HL-60 (cell line): ENCODE data around the gene NBL1.

Source experiments
- CTCF ChIP-seq: IDR thresholded peaks from one replicate; pipeline ENCODE4 v1.5.1; 2011; ENCODE audit warnings: low read length, control low read depth, inconsistent platforms; ENCODE audit not compliant: insufficient read depth
- GABPA ChIP-seq: IDR thresholded peaks from 2 replicates; pipeline ENCODE4 v1.6.1; 2012; ENCODE audit warnings: low read depth
- POLR2AphosphoS5 ChIP-seq: IDR thresholded peaks from 2 replicates; pipeline ENCODE4 v1.6.1; 2012; ENCODE audit warnings: low read depth
- REST ChIP-seq: IDR thresholded peaks from 2 replicates; pipeline ENCODE4 v1.6.1; 2012; ENCODE audit warnings: low read depth; ENCODE audit not compliant: insufficient replicate concordance
- SPI1 ChIP-seq: IDR thresholded peaks from 2 replicates; pipeline ENCODE4 v1.6.1; 2012; ENCODE audit warnings: low read depth, mild to moderate bottlenecking, borderline replicate concordance

- TF ChIP-seq REST (no peak), CTCF (no peak), POLR2AphosphoS5 (no peak), GABPA (no peak), SPI1 (no peak)
Observed at GRCh38 chr1:19679691-19680090, 35.6 kb downstream of the NBL1 start.
